Stimulated activated CD8-positive, alpha-beta memory T cell treated with anti-CD3 and anti-CD28 coated beads, Interleukin-12 subunit alpha, Interleukin-12 subunit beta, amount 100 ng/mL, for 4 hours (primary cell): ENCODE measurements around the gene CLSTN2.

Source experiments
- DNase-seq: peaks from one replicate; pipeline ENCODE4 v3.0.0-alpha.2; 2020; ENCODE audit warnings: low read depth

Gene CLSTN2

GRCh38 chr3:139944256-139944910 is 9.4 kb downstream of the CLSTN2 start:
- no peak for DNase-seq

- DNase-seq: no peak
Observed at GRCh38 chr3:139945386-139945785, 10.4 kb downstream of the CLSTN2 start.

GRCh38 chr3:139945942-139946341 is 11.0 kb downstream of the CLSTN2 start:
- no peak for DNase-seq

GRCh38 chr3:139948467-139948866 is 13.5 kb downstream of the CLSTN2 start:
- no peak for DNase-seq

- no peak for DNase-seq
Observed at GRCh38 chr3:139948898-139949297, 13.9 kb downstream of the CLSTN2 start.

GRCh38 chr3:139953131-139953910 is 18.3 kb downstream of the CLSTN2 start:
- DNase-seq: no peak

- no peak for DNase-seq
Observed at GRCh38 chr3:139954146-139954860, 19.3 kb downstream of the CLSTN2 start.

- DNase-seq: no peak
Observed at GRCh38 chr3:139957844-139958243, 22.9 kb downstream of the CLSTN2 start.

GRCh38 chr3:139969386-139969785 is 34.4 kb downstream of the CLSTN2 start:
- no peak for DNase-seq

GRCh38 chr3:139970526-139970925 is 35.5 kb downstream of the CLSTN2 start:
- no peak for DNase-seq

GRCh38 chr3:139974809-139975425 is 39.9 kb downstream of the CLSTN2 start:
- DNase-seq: no peak

GRCh38 chr3:139975594-139976365 is 40.8 kb downstream of the CLSTN2 start:
- DNase-seq: no peak

- DNase-seq: no peak
Observed at GRCh38 chr3:139978966-139979365, 44.0 kb downstream of the CLSTN2 start.

- DNase-seq: no peak
Observed at GRCh38 chr3:139979991-139980390, 45.0 kb downstream of the CLSTN2 start.

GRCh38 chr3:139982404-139982803 is 47.4 kb downstream of the CLSTN2 start:
- no peak for DNase-seq

GRCh38 chr3:139985576-139985975 is 50.6 kb downstream of the CLSTN2 start:
- DNase-seq: no peak

- no peak for DNase-seq
Observed at GRCh38 chr3:139987908-139988307, 52.9 kb downstream of the CLSTN2 start.

GRCh38 chr3:139988472-139989156 is 53.6 kb downstream of the CLSTN2 start:
- no peak for DNase-seq

GRCh38 chr3:139994891-139995290 is 59.9 kb downstream of the CLSTN2 start:
- DNase-seq: no peak

GRCh38 chr3:140004271-140004670 is 69.3 kb downstream of the CLSTN2 start:
- no peak for DNase-seq

- no peak for DNase-seq
Observed at GRCh38 chr3:140006331-140006730, 71.3 kb downstream of the CLSTN2 start.
